GM10248 (cell line): Measurements from ENCODE around the gene NUDT14.

Experiments
- CTCF ChIA-PET: fragments of 300-600 bp; sonication (Branson Sonifier 250); formaldehyde crosslinking; extraction: SDS; loops from one replicate; lab custom pipeline; 2021; ENCODE audit warnings: antibody characterized with exemption; lab: Yijun Ruan, JAX
- POLR2A ChIA-PET: fragments of 350-650 bp; sonication (Branson Sonifier 250); formaldehyde crosslinking; extraction: SDS; loops from one replicate; lab custom pipeline; 2020; ENCODE audit warnings: antibody characterized with exemption; lab: Yijun Ruan, JAX
- DNase-seq: peaks from one replicate; pipeline ENCODE4 v3.0.0; 2012; ENCODE audit errors: extremely low spot score
- CTCF ChIP-seq: IDR thresholded peaks from 2 replicates; pipeline ENCODE4 v1.5.1; 2012; ENCODE audit warnings: mild to moderate bottlenecking, low read depth; ENCODE audit errors: extremely low read depth, missing control alignments, control extremely low read depth

Gene NUDT14

DNA sequence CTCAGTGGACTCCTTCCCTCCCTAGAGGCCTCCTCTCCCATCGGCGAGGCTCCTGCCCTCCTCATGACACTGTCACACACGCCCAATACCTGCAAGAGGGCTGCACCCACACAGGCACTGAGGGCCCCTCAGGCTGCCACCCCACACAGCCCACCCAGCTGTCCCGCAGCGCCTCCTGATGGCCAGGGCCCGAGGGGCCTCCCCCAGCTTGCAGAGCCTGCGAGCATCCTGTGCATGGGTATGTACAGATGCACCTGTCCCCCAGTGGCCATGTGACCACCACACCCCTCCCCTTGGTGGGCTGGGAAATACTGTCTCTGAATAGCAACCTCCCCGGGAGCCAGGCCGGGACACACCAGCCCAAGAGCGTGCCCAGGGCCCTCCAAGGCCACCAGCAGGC is 19.0 kb upstream of the NUDT14 start:
- CTCF ChIA-PET, result interaction anchor here (1.8 kb wide), 1 partner anchor 110 kb away, joined by 5 read pairs; no protein-coding TSS in a partner anchor

DNA sequence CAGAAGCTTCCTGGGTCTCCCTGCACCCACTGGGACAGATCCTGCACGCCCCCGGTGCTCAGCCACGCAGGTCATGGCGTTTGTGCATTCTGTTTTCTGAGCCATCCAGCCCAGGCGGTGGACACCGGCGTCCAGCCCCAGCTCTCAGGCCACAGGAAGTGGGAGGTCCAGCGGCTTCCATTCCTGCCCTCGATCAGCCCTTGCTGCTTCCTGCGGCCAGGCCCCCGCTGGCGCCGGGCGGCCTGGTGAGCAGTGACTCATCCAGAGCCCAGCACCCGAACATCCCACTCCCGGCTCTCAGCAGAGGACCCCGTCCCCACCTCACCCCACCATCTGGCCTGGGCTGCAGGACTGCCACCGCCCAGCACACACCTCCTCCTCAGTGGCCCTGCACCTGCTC is 18.0 kb upstream of the NUDT14 start:
- POLR2A ChIA-PET, result no interaction called here
- CTCF ChIA-PET, result interaction anchor here (1.2 kb wide), 1 partner anchor 9 kb away, joined by 4 read pairs; no protein-coding TSS in a partner anchor
- TF ChIP-seq CTCF, result no peak
- DNase-seq, result no peak

More for the DNA sequence above, 19.0 kb upstream of the NUDT14 start:
- POLR2A ChIA-PET, result no interaction called here
- TF ChIP-seq CTCF, result peak; percentile 15
- no peak for DNase-seq

GRCh38 chr14:105198588-105198987 is 17.5 kb upstream of the NUDT14 start:
- ChIA-PET CTCF (interaction anchor here (1.2 kb wide), 1 partner anchor 9 kb away, joined by 4 read pairs; no protein-coding TSS in a partner anchor), POLR2A (no interaction called here)
- TF ChIP-seq CTCF, result no peak

GRCh38 chr14:105197211-105197641 is 16.1 kb upstream of the NUDT14 start:
- DNase-seq, result no peak
- no peak for TF ChIP-seq CTCF
- CTCF ChIA-PET, result no interaction called here
- POLR2A ChIA-PET, result no interaction called here

More at GRCh38 chr14:105198588-105198987, 17.5 kb upstream of the NUDT14 start:
- no peak for DNase-seq

DNA sequence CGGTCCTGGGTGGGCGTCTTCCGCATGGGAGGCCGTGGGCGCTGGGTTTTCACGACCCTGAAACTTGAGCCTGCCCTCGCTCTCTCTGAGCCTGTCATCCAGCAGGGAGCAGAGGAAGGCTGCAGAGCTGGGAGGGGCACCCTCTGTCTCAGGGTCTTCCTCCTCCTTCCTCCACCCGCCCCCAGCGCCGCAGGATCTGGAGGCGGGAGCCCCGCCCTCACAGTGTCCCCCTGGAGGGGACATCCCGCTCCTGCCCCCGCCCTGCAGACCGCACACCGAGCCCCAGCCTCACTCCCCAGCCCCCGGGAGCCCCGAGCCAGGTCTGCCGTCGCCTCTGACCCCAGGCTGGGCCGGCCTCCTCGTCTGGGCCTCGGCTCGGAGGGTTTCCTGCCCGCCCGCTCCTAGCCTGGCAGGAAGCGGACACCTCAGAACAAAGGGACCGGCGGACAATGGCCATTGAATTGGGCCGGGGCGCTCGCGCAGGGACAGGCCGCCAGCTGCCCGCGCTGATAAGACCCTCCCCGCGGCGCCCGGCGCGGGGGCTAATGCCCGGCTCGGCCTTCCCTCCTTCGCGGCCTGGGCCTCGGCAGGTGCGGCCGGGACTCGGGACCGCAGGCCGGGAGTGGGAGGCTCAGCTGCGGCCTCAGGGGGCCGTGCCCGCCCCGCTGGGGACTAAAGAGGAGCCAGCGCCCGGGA is 15.3 kb upstream of the NUDT14 start:
- ChIA-PET POLR2A (no interaction called here), CTCF (no interaction called here)
- DNase-seq, result no peak
- TF ChIP-seq CTCF, result no peak

- TF ChIP-seq CTCF, result no peak
- DNase-seq, result no peak
- ChIA-PET CTCF (interaction anchor here (1.1 to 2.2 kb wide), 3 partner anchors 105 to 320 kb away, joined by 3 to 8 read pairs (median 3); no protein-coding TSS in a partner anchor), POLR2A (no interaction called here)
These were observed 14.6 kb upstream of the NUDT14 start for GRCh38 chr14:105195522-105196264.
